GM18870 (cell line): ENCODE results near the gene MSMP.

Experiments used
- ATAC-seq: cut with Tn5 transposase; IDR thresholded peaks from one replicate; pipeline ENCODE4 v1.9.1; 2021; ENCODE audit warnings: moderate library complexity; ENCODE audit not compliant: unreplicated experiment

The MSMP gene, protein sequence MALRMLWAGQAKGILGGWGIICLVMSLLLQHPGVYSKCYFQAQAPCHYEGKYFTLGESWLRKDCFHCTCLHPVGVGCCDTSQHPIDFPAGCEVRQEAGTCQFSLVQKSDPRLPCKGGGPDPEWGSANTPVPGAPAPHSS

DNA sequence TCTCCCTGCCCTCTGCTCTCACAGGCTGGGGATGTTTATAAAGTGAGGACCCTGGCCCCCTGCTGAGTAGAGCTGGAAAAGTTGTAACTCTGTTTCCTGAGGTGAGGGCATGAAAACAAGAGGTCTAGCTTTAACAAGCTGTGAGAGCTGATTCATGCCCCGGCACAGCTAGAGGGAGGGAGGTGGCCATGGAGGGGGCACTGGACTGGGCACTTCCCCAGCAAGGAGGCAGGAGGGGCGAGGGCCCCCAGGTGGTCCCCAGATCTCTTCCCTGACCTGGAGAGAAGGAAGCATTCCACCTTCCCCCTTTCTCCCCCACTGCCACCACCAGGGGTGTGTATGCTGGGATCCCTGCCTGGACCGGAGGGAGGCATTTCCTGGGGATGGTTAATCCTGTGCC, at the start of gene MSMP:
MSMP (minus strand) TSS at position 13 of the 400 bp plus-strand sequence. CDS start 147 bp downstream, outside the sequence.
- no peak for ATAC-seq

DNA sequence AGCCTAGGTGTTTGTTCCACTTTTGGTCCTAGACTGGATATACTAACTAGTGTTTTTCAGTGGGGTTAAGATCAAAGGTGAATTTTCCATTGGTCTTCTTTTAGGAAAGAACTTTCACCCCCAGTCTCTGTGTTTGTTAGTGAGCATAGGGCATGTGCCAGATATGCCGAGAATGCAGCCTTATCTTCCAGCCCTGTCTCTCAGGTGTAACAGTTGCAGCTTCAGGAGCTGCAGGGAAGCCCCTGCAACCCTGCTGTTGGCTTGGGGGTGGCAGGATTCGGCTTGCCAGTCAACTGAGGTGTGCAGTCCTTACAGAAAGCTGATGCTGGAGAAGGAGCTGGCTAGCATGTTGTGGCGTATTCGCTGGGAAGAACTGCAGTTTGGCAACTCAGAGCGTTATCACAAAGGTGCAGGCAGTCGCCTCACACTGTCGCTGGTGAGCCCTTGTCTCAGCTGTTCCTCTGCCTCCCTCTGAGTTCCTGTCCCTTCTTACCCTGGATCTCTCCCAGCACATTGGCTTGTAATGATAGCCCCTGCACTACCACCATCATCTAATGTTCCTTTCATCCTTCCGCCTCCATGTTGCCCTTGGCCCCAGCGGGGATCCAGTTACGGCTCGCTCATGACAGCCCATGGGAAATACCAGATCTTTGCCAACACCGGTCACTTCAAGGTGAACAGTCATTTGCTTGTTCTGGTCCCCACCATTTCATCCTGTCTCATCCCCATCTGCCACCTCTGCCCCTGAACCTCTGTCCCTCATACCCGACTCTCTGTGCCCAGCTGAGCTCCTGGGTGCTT, 47.5 kb upstream of the MSMP start:
- ATAC-seq, result no peak

DNA sequence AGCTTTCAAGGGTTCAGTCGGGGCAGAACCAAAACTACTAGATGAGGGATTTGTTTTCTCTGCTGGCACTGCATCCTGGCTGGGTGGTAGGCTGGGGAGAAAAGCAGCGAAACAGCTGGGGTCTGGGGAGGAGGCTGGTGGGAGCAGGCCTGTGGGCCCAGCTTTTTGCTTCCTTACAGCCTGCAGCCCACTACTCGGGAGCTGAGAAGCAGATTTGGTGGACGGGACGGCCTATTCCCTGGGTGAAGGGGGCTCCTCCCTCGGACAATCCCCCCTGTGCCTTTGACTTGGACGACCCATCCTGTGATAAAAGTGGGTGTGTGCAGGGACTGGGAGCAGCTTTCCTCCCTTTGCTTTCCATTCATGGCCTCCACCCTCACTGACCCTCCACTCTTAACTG, 46.5 kb upstream of the MSMP start:
- ATAC-seq, result no peak

- ATAC-seq, result peak; percentile 41
These were observed 44.7 kb upstream of the MSMP start for GRCh38 chr9:35798658-35799374.

DNA sequence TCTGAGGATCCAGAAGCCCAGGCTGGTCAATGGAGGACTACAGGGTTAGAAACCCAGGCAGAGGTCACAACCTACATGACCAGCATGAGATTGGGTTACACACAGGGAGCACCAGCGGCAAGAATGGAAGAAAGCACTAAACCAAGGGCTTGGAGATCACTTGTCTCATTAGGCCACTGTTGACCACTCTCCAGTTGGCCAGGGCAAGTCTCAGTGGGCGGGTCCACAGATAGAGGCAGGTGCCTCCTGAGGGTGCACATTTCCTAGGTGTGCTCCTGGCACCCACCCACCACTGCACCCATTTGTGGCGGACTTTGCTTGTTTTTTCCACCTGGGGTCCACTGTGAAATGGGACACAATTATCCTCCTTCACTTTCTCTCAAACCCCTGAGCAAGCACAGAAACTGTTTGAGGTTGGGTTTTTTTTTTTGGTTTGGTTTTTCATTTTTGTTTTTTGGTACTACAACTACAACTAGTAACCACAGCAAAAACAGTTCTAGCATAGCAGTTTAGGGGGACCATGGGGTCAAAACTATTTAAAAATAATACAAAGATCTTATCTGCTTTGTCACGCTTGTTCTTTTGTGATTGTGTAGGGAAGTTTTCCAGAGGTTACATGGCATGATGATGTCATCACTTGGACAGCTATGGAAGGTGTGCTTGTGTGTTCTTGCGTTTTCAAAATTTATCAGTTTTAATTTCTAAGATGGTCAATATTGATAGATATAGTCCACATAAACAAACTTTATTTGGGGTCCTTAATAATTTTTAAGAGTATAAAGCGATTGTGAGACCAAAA, 43.4 kb upstream of the MSMP start:
- no peak for ATAC-seq

- no peak for ATAC-seq
These were observed 41.6 kb upstream of the MSMP start for GRCh38 chr9:35795695-35796094.

DNA sequence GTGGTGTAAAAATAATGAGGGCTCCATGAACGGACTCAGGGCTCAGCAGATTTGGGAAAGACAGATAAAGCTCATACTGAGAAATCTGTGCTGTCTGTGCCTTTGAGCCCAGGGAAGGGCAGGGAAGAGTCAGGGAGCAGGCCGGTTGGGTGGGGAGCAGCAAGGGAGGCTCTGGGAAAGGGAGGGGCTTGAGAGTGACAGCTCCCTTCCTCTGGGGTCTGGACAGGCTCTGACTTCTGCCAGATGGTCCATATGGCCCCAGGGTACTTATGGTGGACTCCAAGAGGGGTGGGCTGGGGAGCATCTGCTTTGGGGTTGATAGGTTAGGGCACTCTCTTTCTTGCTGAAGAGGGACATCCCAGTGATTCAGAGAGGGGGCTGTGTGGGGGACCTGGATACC, 39.4 kb upstream of the MSMP start:
- ATAC-seq, result no peak

DNA sequence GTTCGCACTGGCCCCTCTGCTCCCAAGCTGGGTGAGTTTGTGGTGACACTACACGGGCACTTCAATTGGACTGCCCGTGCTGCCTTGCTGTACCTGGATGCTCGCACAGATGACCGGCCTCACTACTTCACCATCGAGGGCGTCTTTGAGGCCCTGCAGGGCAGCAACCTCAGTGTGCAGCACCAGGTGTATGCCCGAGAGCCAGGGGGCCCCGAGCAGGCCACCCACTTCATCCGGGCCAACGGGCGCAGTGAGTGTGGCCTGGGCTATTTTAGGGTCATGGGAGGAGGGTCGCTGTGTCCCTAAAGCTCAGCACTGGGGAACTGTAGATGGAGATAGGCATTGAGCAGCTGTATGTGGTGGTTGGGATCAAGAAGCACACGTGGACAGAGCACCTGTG, 38.8 kb upstream of the MSMP start:
- ATAC-seq, result no peak

GRCh38 chr9:35792024-35792813, 38.1 kb upstream of the MSMP start:
- ATAC-seq, result no peak

- ATAC-seq, result no peak
These were observed 37.3 kb upstream of the MSMP start, which contains the start of gene NPR2 for GRCh38 chr9:35791297-35791921. Gene NPR2 (plus strand): TSS chr9:35791591. CDS start chr9:35792409, 818 bp downstream.

DNA sequence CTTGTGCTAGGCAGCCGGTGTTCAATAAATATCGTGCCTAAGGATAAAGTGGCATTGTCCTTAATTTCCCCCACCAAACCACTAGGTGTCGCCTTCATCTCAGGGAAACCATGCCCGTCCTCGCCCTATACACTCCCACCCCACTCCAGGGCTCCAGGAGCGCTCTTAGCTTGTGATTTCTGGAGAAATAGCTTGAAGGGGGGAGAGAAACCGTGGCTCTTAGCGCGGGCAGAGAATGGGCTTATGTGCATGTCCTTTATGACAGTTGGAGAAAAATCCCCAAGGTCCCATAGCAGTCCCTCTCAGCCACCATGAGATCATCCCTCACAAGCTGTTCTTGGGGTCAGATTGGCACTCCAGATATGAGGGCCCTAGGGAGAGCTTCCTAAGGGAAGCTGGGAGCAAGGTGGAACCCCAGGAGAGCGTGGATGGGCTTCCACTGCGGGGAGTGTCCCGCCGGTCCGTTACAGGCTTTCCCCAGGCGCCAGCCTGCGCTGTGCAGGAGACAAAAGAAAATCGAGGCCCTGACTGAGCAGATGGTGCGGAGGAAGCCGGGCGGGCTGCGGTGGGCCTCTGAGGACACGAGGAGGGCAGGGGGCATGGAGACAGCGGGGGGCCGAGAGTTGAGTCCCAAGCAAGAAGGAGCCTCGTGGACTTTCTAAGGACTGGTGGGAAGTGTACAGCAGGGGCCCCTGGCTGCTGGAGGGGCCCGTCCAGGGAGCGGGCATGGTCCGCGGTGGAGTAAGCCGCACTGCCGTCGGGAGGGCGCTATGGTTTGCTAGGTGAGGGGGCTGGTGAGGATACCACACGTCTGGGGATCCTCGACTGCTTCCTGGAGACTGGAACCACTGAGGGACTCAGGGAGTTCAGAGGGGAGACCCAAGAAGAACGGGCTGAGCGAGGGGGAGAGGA, 36.6 kb upstream of the MSMP start:
- no peak for ATAC-seq

DNA sequence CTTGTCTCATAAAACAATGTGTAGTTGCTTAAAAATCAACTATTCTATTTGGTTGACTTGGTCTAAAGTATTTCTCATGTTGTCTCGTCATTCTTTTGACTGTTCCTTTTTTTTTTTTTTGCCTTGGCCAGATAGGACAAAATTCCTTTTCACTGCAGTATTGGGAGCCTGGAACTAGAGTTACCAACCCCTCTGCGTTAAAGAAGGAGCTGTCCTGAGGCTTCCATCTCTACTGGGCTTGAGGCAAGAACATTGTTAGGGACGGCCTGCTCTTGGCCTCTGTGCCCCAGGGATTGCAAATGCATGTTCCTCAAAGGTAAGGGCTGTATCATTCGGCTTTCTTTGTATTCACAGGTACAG, 35.9 kb upstream of the MSMP start:
- no peak for ATAC-seq

- no peak for ATAC-seq
These were observed 35.5 kb upstream of the MSMP start for GRCh38 chr9:35789541-35789940.

- no peak for ATAC-seq
These were observed 29.3 kb upstream of the MSMP start for GRCh38 chr9:35783418-35783817.

DNA sequence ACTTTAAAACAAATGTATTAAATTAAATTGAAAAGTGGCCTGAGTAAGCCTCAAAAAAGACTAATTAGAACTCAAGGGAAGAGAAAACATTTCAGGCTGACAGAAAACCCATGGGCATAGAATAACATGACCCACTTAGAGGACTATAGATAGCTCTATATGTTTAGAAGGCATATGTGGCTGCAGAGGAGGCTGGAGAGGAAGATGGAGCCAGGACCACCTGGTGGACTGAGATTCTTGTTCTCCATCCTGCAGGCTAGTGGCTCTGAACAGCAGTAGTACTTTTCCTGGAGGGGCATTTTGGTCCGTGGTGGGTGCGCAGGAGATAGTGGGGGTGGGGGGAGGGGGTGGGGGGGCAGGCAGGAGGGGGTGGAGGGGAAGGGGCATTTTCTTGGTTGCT, 27.0 kb upstream of the MSMP start:
- ATAC-seq, result no peak

DNA sequence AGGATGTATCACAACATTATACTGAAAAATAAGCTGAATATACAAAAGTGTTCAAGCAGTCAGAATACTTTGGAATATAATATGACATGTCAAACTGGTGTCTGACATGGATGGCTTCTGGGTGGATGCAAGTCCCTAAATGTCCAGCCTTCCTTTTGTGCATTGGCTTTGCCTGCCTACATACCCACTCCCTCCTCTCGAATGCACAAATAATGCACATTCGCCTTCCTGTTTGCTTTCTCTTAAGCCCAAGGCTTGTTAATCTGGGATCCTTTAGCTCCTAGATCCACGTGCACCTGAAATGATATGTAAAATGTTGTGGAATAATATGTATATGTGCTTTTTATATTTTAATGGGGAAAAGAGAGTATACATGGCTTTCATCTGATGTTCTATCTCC, 24.4 kb upstream of the MSMP start:
- no peak for ATAC-seq

GRCh38 chr9:35776018-35776417, 21.9 kb upstream of the MSMP start:
- ATAC-seq, result no peak

GRCh38 chr9:35774907-35775635, 21.0 kb upstream of the MSMP start:
- no peak for ATAC-seq
